ENCODE results near the gene IL17RD. TPM values are rescaled to one million over a fixed set of nuclear protein-coding genes. Genes with fewer than 3 reads are reported as not detected.
A peak's percentile ranks its signal among the peaks of the same experiment; 100 is the strongest.

The IL17RD gene
- total RNA-seq, 1 donor from 2014 or later, result 51.9 TPM

- DNase-seq (ENCODE audit: low read depth, low spot score), result peak; percentile 50
- TF ChIP-seq CTCF (conservative IDR thresholded peaks at IDR 0.05), result no peak
- Mint-ChIP-seq H3K4me1 (peaks cover 69% of the 10 kb centered on the region), H3K9me3 (no peaks in the 10 kb centered on the region), H3K27ac (ENCODE audit: unreplicated experiment) (peak overlapping the region; percentile 98), H3K4me3 (peak overlapping the region; percentile 82), H3K36me3 (ENCODE audit: low read depth) (peaks cover 11% of the 10 kb centered on the region), H3K27me3 (ENCODE audit: low read depth) (no peaks in the 10 kb centered on the region)
These were observed 34.5 kb downstream of the IL17RD start for GRCh38 chr3:57130571-57131209.

DNA sequence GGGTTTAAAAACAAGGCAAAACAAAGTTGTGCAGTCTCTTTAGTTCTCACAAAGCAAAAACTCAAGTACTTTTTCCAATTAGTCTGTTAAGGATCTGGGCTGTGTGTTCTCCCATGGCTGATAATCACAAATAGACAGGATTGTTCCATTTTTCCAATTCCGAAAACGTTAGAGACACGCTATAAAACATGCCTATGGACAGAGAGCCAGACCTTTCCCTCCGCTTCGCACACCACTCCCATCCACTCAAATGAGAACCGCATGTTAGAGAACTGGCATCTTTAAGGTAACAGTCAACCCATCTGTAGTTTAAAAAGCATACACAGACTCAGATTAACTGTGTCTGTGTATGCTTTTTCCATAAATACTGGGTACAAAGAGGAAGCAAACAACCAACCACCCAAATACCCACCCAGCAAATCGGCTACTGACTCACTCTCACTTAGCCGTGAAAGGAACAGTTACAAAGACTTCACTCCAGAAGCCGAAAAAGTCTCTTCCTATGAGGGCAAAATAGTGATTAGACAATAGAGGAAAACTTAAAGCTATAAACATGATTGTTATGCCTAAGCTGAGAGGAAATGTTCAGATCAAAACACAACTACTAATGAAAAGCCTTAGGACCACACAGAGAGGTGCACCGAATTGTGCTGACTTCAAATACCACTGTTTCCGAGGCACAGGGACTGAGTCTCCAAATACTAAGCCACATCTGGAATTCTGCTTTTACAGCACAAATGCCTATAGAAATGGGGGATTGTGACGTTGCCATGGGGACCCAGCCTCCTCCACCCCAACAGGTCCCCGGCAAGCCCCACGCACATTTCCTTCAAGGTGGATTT lies 36.1 kb downstream of the IL17RD start:
- Mint-ChIP-seq H3K27ac (ENCODE audit: unreplicated experiment) (peak overlapping the region; percentile 93), H3K4me3 (peak overlapping the region; percentile 60), H3K4me1 (peaks cover 82% of the 10 kb centered on the region), H3K9me3 (no peaks in the 10 kb centered on the region), H3K27me3 (ENCODE audit: low read depth) (no peaks in the 10 kb centered on the region), H3K36me3 (ENCODE audit: low read depth) (peaks cover 8% of the 10 kb centered on the region)
- DNase-seq (ENCODE audit: low read depth, low spot score), result no peak
- no peak for TF ChIP-seq CTCF (conservative IDR thresholded peaks at IDR 0.05)

GRCh38 chr3:57127891-57128518 lies 37.1 kb downstream of the IL17RD start:
- H3K4me1 Mint-ChIP-seq, result peaks cover 81% of the 10 kb centered on the region
- peak overlapping the region; percentile 24 for H3K27ac Mint-ChIP-seq (ENCODE audit: unreplicated experiment)
- H3K4me3 Mint-ChIP-seq, result peak overlapping the region; percentile 17
- no peaks in the 10 kb centered on the region for H3K27me3 Mint-ChIP-seq (ENCODE audit: low read depth)
- no peaks in the 10 kb centered on the region for H3K9me3 Mint-ChIP-seq
- DNase-seq (ENCODE audit: low read depth, low spot score), result no peak
- H3K36me3 Mint-ChIP-seq (ENCODE audit: low read depth), result peaks cover 3% of the 10 kb centered on the region
- no peak for TF ChIP-seq CTCF (conservative IDR thresholded peaks at IDR 0.05)

DNA sequence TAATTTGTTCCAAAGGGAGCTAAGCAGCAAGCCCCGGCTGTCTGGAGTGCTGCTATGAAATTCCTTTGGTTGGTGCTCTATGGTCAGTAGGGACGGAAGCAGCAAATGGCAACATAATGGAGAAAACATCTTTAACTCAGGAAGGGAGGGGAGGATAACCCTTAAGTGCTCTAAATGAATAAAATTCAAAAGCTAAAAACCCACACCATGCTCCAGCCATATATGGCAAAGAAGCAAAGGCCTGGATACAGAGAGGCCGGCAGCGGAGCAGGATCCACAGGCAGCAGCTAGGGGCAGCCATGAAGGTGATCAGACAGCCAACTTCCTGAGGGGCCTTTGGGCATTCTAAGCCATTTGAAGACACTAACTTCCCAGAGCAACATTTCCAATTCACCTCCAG lies 38.9 kb downstream of the IL17RD start:
- DNase-seq (ENCODE audit: low read depth, low spot score), result no peak
- H3K9me3 Mint-ChIP-seq, result no peaks in the 10 kb centered on the region

More for the DNA sequence above, 38.9 kb downstream of the IL17RD start:
- Mint-ChIP-seq H3K4me1 (peaks cover 72% of the 10 kb centered on the region), H3K27me3 (ENCODE audit: low read depth) (no peaks in the 10 kb centered on the region), H3K36me3 (ENCODE audit: low read depth) (no peaks in the 10 kb centered on the region), H3K4me3 (peak overlapping the region; percentile 66), H3K27ac (ENCODE audit: unreplicated experiment) (peak overlapping the region; percentile 55)
- no peak for TF ChIP-seq CTCF (conservative IDR thresholded peaks at IDR 0.05)

Data from neural crest cell (in vitro differentiated cells).